Trophoblast cell (in vitro differentiated cells and primary cell): ENCODE results near the gene TRIM41.
A peak's percentile ranks its signal among the peaks of the same experiment; 100 is the strongest.

ENCODE experiments used
- DNase-seq, 2 donors: peaks; one replicate each; pipeline ENCODE4 v3.0.0-alpha.2; 2016
- H2AFZ ChIP-seq: 2 replicates; pipeline ENCODE4 v1.6.1; 2013; ENCODE audit warnings: low read length, moderate library complexity, mild to moderate bottlenecking; ENCODE audit not compliant: insufficient read depth, poor library complexity
- H2AK5ac ChIP-seq: 2 replicates; pipeline ENCODE4 v1.6.1; 2013; ENCODE audit warnings: mild to moderate bottlenecking, low read length
- H2BK120ac ChIP-seq: 2 replicates; pipeline ENCODE4 v1.6.1; 2013; ENCODE audit warnings: low read length, mild to moderate bottlenecking, moderate library complexity; ENCODE audit not compliant: insufficient read depth, poor library complexity
- H2BK12ac ChIP-seq: 2 replicates; pipeline ENCODE4 v1.6.1; 2013; ENCODE audit warnings: mild to moderate bottlenecking, low read length, moderate library complexity
- H2BK5ac ChIP-seq: 2 replicates; pipeline ENCODE4 v1.6.1; 2013; ENCODE audit warnings: low read length, low read depth, moderate library complexity, mild to moderate bottlenecking; ENCODE audit not compliant: poor library complexity
- H3K14ac ChIP-seq: 2 replicates; pipeline ENCODE4 v1.6.1; 2013; ENCODE audit warnings: mild to moderate bottlenecking, low read length
- H3K18ac ChIP-seq: 2 replicates; pipeline ENCODE4 v1.6.1; 2013; ENCODE audit warnings: mild to moderate bottlenecking, low read length
- H3K23ac ChIP-seq: 2 replicates; pipeline ENCODE4 v1.6.1; 2013; ENCODE audit warnings: low read length
- H3K27ac ChIP-seq: 2 replicates; pipeline ENCODE4 v1.5.1; 2013; ENCODE audit warnings: low read depth, mild to moderate bottlenecking, inconsistent platforms, low read length, moderate library complexity
- H3K27me3 ChIP-seq: 2 replicates; pipeline ENCODE4 v1.6.1; 2013; ENCODE audit warnings: inconsistent platforms, mild to moderate bottlenecking, low read length, moderate library complexity; ENCODE audit not compliant: insufficient read depth
- H3K36me3 ChIP-seq, 2 experiments: 1 replicate in 1 of 2; 2 replicates in 1 of 2; pipeline ENCODE4 v1.6.1; 2013; ENCODE audit warnings: low read length in 2 of 2, mild to moderate bottlenecking in 2 of 2, moderate library complexity in 1 of 2; ENCODE audit not compliant: insufficient read depth in 2 of 2, control insufficient read depth in 1 of 2
- H3K4ac ChIP-seq: 2 replicates; pipeline ENCODE4 v1.6.1; 2013; ENCODE audit warnings: low read depth, mild to moderate bottlenecking, low read length, moderate library complexity
- H3K4me1 ChIP-seq, 2 experiments: 1 replicate in 1 of 2; 2 replicates in 1 of 2; pipeline ENCODE4 v1.6.1; 2013; ENCODE audit warnings: low read length in 2 of 2, mild to moderate bottlenecking in 2 of 2, moderate library complexity in 1 of 2; ENCODE audit not compliant: insufficient read depth in 2 of 2, control insufficient read depth in 1 of 2
- H3K4me2 ChIP-seq: 2 replicates; pipeline ENCODE4 v1.6.1; 2013; ENCODE audit warnings: inconsistent platforms, mild to moderate bottlenecking, low read length, moderate library complexity
- H3K4me3 ChIP-seq: 2 replicates; pipeline ENCODE4 v1.5.1; 2013; ENCODE audit warnings: mild to moderate bottlenecking, low read depth, low read length, inconsistent platforms
- H3K79me1 ChIP-seq: one replicate; pipeline ENCODE4 v1.6.1; 2013; ENCODE audit warnings: low read length
- H3K79me2 ChIP-seq: 2 replicates; pipeline ENCODE4 v1.6.1; 2013; ENCODE audit warnings: low read length, mild to moderate bottlenecking; ENCODE audit not compliant: control insufficient read depth, insufficient read depth, poor library complexity
- H3K9ac ChIP-seq: 2 replicates; pipeline ENCODE4 v1.6.1; 2013; ENCODE audit warnings: mild to moderate bottlenecking, low read length
- H3K9me3 ChIP-seq: 2 replicates; pipeline ENCODE4 v1.6.1; 2013; ENCODE audit warnings: low read depth, mild to moderate bottlenecking, control low read depth, inconsistent platforms, low read length; ENCODE audit not compliant: insufficient read depth
- H4K12ac ChIP-seq: 2 replicates; pipeline ENCODE4 v1.6.1; 2013; ENCODE audit warnings: low read depth, mild to moderate bottlenecking, low read length, moderate library complexity
- H4K8ac ChIP-seq: 2 replicates; pipeline ENCODE4 v1.6.1; 2013; ENCODE audit warnings: low read depth, mild to moderate bottlenecking, low read length, moderate library complexity
- H4K91ac ChIP-seq: one replicate; pipeline ENCODE4 v1.6.1; 2013; ENCODE audit warnings: low read depth, mild to moderate bottlenecking, low read length, moderate library complexity
- WGBS: extraction: QIAGEN DNeasy Blood & Tissue Kit; methylation state at CpG from one replicate; pipeline ENCODE4 v1.1.7; 2013; ENCODE audit warnings: missing lambda C conversion rate; ENCODE audit not compliant: insufficient read length, insufficient coverage; ENCODE audit errors: extremely low coverage; 5-methylcytosine and 5-hydroxymethylcytosine counted together

TRIM41 gene

DNA sequence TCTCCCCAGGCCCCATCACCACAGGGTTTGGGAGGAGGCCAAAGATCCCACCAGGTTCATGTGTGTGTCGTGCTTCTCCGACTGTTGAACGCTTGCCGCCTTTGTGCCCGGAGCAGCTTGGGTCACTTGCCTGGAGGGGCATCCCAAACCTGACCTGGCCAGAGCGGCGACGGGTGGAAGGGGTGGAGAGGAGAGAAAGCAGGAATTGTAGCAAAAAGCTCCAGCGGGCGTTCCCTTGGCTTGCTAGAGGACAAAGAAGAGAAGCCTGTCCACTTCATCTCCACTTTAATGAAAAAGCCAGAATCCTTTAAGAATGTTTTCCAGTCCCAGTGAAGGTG, 2.9 kb upstream of the TRIM41 start:
- Histone ChIP-seq H3K27me3 (no peaks in the 10 kb centered on the region), H4K8ac (no peak overlapping the region), H3K36me3 (peaks cover 0 to 4% of the 10 kb centered on the region in 2 experiments), H3K23ac (no peak overlapping the region), H3K27ac (no peak overlapping the region), H4K12ac (no peak overlapping the region), H2BK5ac (no peak overlapping the region), H3K14ac (no peak overlapping the region), H2BK120ac (no peak overlapping the region), H3K4ac (no peak overlapping the region), H3K18ac (no peak overlapping the region), H3K79me1 (peaks cover 8% of the 10 kb centered on the region), H3K9ac (no peak overlapping the region), H3K4me3 (no peak overlapping the region), H2BK12ac (no peak overlapping the region), H3K9me3 (peaks cover 2% of the 10 kb centered on the region), H2AFZ (no peak overlapping the region), H2AK5ac (no peak overlapping the region), H3K4me2 (no peak overlapping the region), H4K91ac (no peak overlapping the region), H3K4me1 (peaks cover 12 to 18% of the 10 kb centered on the region in 2 experiments), H3K79me2 (peaks cover 4% of the 10 kb centered on the region)
- no CpG with 5 or more reads among the region's 10 CpGs for WGBS
- DNase-seq = no peak

DNA sequence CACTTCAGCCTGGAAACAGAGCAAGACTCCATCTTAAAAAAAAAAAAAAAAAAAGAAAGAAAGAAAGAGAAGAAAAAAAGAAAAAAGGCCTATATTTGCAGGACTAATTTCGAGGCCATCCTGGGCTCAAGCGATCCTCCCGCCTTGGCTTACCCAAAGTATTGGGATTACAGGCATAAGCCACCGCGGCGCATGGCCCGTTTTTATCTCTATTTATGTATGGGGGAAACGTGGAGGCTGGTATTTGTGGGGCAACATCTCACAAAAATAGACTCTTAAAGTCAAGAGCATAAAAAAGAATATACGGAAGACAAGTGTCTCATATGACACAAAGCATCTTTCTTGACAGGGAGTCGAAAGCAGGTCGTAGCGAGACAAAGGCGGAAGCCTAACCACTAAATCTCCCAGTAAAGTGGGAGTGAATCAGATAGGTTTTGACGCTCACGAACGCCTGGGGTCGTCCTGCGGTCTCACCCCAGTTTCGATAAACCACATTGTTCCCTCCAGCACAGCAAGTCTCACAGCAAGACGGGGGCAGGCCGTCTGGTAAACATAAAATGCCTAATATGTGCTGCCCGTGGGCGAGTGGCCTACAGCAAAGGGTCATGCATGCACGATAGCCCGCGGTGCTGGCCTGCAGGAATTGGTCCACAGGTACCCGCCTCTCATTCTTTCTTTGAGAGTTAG, 1.8 kb upstream of the TRIM41 start:
- H3K36me3 ChIP-seq = peaks cover 0 to 4% of the 10 kb centered on the region in 2 experiments
- H2AFZ ChIP-seq = peak overlapping the region; percentile 3
- H4K8ac ChIP-seq = peak overlapping the region; percentile 66
- H3K9me3 ChIP-seq = peaks cover 2% of the 10 kb centered on the region
- H2AK5ac ChIP-seq = no peak overlapping the region
- no peak overlapping the region for H3K27ac ChIP-seq
- peaks cover 4% of the 10 kb centered on the region for H3K79me2 ChIP-seq
- no peak overlapping the region for H2BK12ac ChIP-seq
- H4K91ac ChIP-seq = no peak overlapping the region
- peak overlapping the region; percentile 72 for H4K12ac ChIP-seq
- no peak overlapping the region for H3K14ac ChIP-seq
- DNase-seq = no peak
- no peak overlapping the region for H3K4ac ChIP-seq
- no CpG with 5 or more reads among the region's 27 CpGs for WGBS
- H3K9ac ChIP-seq = no peak overlapping the region
- H3K18ac ChIP-seq = no peak overlapping the region
- peaks cover 8% of the 10 kb centered on the region for H3K79me1 ChIP-seq
- no peak overlapping the region for H2BK120ac ChIP-seq
- peaks cover 12 to 18% of the 10 kb centered on the region in 2 experiments for H3K4me1 ChIP-seq
- H3K27me3 ChIP-seq = no peaks in the 10 kb centered on the region
- H3K4me3 ChIP-seq = peak overlapping the region; percentile 6
- H3K23ac ChIP-seq = no peak overlapping the region
- peak overlapping the region; percentile 70 for H3K4me2 ChIP-seq
- H2BK5ac ChIP-seq = no peak overlapping the region

DNA sequence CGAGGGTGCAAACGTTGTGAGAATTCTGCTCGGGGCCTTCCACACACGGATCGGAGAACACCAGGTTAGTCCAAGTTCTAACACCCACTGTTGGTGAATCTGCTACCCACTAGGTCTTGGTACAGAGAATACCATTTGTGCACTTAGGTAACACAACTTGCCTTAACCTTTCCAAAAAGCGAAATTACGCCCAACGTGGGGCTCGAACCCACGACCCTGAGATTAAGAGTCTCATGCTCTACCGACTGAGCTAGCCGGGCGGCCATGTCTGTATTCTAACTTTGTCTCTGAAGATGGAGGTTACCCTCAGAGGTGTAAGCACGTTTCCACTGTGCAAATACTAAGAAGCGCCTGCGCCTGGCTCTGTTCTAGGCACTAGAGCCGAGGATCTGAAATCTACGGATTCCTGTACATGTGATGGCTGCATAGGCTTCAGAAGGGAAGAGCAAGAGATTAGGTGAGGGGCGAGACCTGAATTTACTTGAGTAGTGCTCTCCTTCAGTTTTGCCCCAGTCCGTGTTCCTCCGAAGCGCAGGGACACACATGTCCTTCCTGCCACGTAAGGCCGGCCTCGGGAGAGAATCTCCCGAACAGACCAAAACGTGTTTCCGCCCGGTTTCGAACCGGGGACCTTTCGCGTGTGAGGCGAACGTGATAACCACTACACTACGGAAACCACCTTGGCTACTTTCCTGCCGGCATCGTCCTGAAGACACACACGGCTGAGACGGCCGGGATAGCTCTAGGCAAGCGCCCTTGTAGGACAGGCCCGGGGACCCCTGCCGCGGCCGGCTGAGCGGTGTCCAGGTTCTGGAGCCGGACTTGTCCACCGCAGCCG, 1.1 kb upstream of the TRIM41 start:
- no CpG with 5 or more reads among the region's 50 CpGs for WGBS
- Histone ChIP-seq H3K4me2 (peak overlapping the region; percentile 70), H3K4me1 (peaks cover 12 to 18% of the 10 kb centered on the region in 2 experiments), H3K18ac (peak overlapping the region; percentile 71), H3K79me1 (peaks cover 8% of the 10 kb centered on the region), H3K9me3 (peaks cover 2% of the 10 kb centered on the region), H2AFZ (peak overlapping the region; percentile 91), H4K91ac (peak overlapping the region; percentile 71), H2AK5ac (peak overlapping the region; percentile 75), H3K14ac (peak overlapping the region; percentile 88), H2BK120ac (peak overlapping the region; percentile 55), H3K23ac (no peak overlapping the region), H3K27ac (peak overlapping the region; percentile 85), H3K79me2 (peaks cover 4% of the 10 kb centered on the region), H3K27me3 (no peaks in the 10 kb centered on the region), H3K4ac (no peak overlapping the region), H3K4me3 (peak overlapping the region; percentile 81), H2BK12ac (peak overlapping the region; percentile 15), H3K9ac (peak overlapping the region; percentile 28), H4K8ac (peak overlapping the region; percentile 94), H4K12ac (peak overlapping the region; percentile 72), H3K36me3 (peaks cover 0 to 4% of the 10 kb centered on the region in 2 experiments), H2BK5ac (peak overlapping the region; percentile 83)
- peak; percentile 95 to 98 for DNase-seq

DNA sequence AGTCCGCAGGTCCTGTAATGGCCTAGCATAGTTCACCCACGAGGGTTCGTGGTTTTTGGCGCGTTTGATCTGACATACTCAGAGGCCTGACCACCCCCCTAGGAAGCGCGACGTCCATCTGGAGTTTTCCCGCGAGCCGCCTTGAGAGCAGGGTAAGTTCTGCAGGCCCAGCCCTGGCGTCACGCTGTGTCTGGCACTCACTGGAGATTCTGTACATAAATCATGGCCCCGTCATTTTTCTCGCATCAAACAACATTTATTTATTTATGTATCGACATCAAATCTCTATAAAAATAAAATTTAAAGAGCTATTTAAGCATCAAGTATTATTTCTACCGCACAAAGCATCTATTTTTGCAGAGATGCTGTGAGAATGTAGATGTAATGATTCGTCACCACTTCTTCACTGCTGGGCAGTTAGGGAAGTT, 437 bp upstream of the TRIM41 start:
- Histone ChIP-seq H3K27me3 (no peaks in the 10 kb centered on the region), H3K4me1 (peaks cover 12% of the 10 kb centered on the region in 2 experiments), H3K4me3 (peak overlapping the region; percentile 81), H3K14ac (peak overlapping the region; percentile 88), H2BK120ac (peak overlapping the region; percentile 55), H3K4ac (no peak overlapping the region), H3K9me3 (peaks cover 2% of the 10 kb centered on the region), H2AFZ (peak overlapping the region; percentile 91), H3K36me3 (peaks cover under 1 to 7% of the 10 kb centered on the region in 2 experiments), H4K8ac (peak overlapping the region; percentile 94), H4K12ac (peak overlapping the region; percentile 71), H4K91ac (peak overlapping the region; percentile 71), H3K18ac (peak overlapping the region; percentile 71), H3K23ac (no peak overlapping the region), H3K79me1 (peaks cover 8% of the 10 kb centered on the region), H3K4me2 (peak overlapping the region; percentile 70), H2AK5ac (peak overlapping the region; percentile 75), H3K79me2 (peaks cover 4% of the 10 kb centered on the region), H3K27ac (peak overlapping the region; percentile 85), H2BK12ac (peak overlapping the region; percentile 15), H2BK5ac (peak overlapping the region; percentile 83), H3K9ac (peak overlapping the region; percentile 28)
- peak in 1 of 2 donors; percentile 69 for DNase-seq
- WGBS = no CpG with 5 or more reads among the region's 18 CpGs
